ENCODE data around the gene CNDP1.

CNDP1 gene

GRCh38 chr18:74549591-74550104 lies 15.3 kb downstream of the CNDP1 start:
- TF ChIP-seq CTCF (IDR thresholded peaks at IDR 0.05; ENCODE audit: low read depth, low read length), result no peak
- H3K27me3 ChIP-seq (ENCODE audit: insufficient read depth, low read depth, severe bottlenecking), result peaks cover 6% of the 10 kb centered on the region
- H3K27ac ChIP-seq, result no peak overlapping the region
- no peaks in the 10 kb centered on the region for H3K36me3 ChIP-seq
- DNase-seq, result no peak
- no peak overlapping the region for H3K4me3 ChIP-seq (ENCODE audit: low read depth, low read length)
- H3K9me3 ChIP-seq (ENCODE audit: severe bottlenecking), result peaks cover 17% of the 10 kb centered on the region

- Histone ChIP-seq H3K9me3 (ENCODE audit: severe bottlenecking) (peaks cover 17% of the 10 kb centered on the region), H3K4me3 (ENCODE audit: low read depth, low read length) (no peak overlapping the region), H3K36me3 (no peaks in the 10 kb centered on the region), H3K27me3 (ENCODE audit: insufficient read depth, low read depth, severe bottlenecking) (peaks cover 9% of the 10 kb centered on the region), H3K27ac (no peak overlapping the region)
- DNase-seq, result no peak
- no peak for TF ChIP-seq CTCF (IDR thresholded peaks at IDR 0.05; ENCODE audit: low read depth, low read length)
These were observed 16.6 kb downstream of the CNDP1 start for GRCh38 chr18:74550886-74551285.

GRCh38 chr18:74551452-74551851 lies 17.2 kb downstream of the CNDP1 start:
- TF ChIP-seq CTCF (IDR thresholded peaks at IDR 0.05; ENCODE audit: low read depth, low read length), result no peak
- peaks cover 9% of the 10 kb centered on the region for H3K27me3 ChIP-seq (ENCODE audit: insufficient read depth, low read depth, severe bottlenecking)
- H3K9me3 ChIP-seq (ENCODE audit: severe bottlenecking), result peaks cover 17% of the 10 kb centered on the region
- no peak overlapping the region for H3K4me3 ChIP-seq (ENCODE audit: low read depth, low read length)
- no peak for DNase-seq
- H3K36me3 ChIP-seq, result no peaks in the 10 kb centered on the region
- no peak overlapping the region for H3K27ac ChIP-seq

- H3K4me3 ChIP-seq (ENCODE audit: low read depth, low read length), result no peak overlapping the region
- TF ChIP-seq CTCF (IDR thresholded peaks at IDR 0.05; ENCODE audit: low read depth, low read length), result peak; percentile 87
- peaks cover 9% of the 10 kb centered on the region for H3K27me3 ChIP-seq (ENCODE audit: insufficient read depth, low read depth, severe bottlenecking)
- H3K27ac ChIP-seq, result no peak overlapping the region
- H3K9me3 ChIP-seq (ENCODE audit: severe bottlenecking), result peaks cover 17% of the 10 kb centered on the region
- peak; percentile 91 for DNase-seq
- no peaks in the 10 kb centered on the region for H3K36me3 ChIP-seq
These were observed 17.7 kb downstream of the CNDP1 start for GRCh38 chr18:74551936-74552555.

- TF ChIP-seq CTCF (IDR thresholded peaks at IDR 0.05; ENCODE audit: low read depth, low read length), result no peak
- H3K36me3 ChIP-seq, result no peaks in the 10 kb centered on the region
- H3K4me3 ChIP-seq (ENCODE audit: low read depth, low read length), result no peak overlapping the region
- no peaks in the 10 kb centered on the region for H3K9me3 ChIP-seq (ENCODE audit: severe bottlenecking)
- peaks cover 9% of the 10 kb centered on the region for H3K27me3 ChIP-seq (ENCODE audit: insufficient read depth, low read depth, severe bottlenecking)
- no peak for DNase-seq
- no peak overlapping the region for H3K27ac ChIP-seq
These were observed 21.8 kb downstream of the CNDP1 start for GRCh38 chr18:74556126-74556525.

GRCh38 chr18:74558096-74558495 lies 23.8 kb downstream of the CNDP1 start:
- no peak for TF ChIP-seq CTCF (IDR thresholded peaks at IDR 0.05; ENCODE audit: low read depth, low read length)
- Histone ChIP-seq H3K9me3 (ENCODE audit: severe bottlenecking) (no peaks in the 10 kb centered on the region), H3K36me3 (no peaks in the 10 kb centered on the region)

More at GRCh38 chr18:74558096-74558495, 23.8 kb downstream of the CNDP1 start:
- DNase-seq, result no peak
- Histone ChIP-seq H3K27me3 (ENCODE audit: insufficient read depth, low read depth, severe bottlenecking) (peaks cover 9% of the 10 kb centered on the region), H3K27ac (no peak overlapping the region), H3K4me3 (ENCODE audit: low read depth, low read length) (no peak overlapping the region)

Data from WERI-Rb-1 (cell line).